GM19438 (cell line): Measurements from ENCODE around the gene NEURL3.

Experiments used
- ATAC-seq: cut with Tn5 transposase; IDR thresholded peaks from one replicate; pipeline ENCODE4 v1.9.1; 2021; ENCODE audit warnings: low read depth; ENCODE audit not compliant: unreplicated experiment

NEURL3 gene

DNA sequence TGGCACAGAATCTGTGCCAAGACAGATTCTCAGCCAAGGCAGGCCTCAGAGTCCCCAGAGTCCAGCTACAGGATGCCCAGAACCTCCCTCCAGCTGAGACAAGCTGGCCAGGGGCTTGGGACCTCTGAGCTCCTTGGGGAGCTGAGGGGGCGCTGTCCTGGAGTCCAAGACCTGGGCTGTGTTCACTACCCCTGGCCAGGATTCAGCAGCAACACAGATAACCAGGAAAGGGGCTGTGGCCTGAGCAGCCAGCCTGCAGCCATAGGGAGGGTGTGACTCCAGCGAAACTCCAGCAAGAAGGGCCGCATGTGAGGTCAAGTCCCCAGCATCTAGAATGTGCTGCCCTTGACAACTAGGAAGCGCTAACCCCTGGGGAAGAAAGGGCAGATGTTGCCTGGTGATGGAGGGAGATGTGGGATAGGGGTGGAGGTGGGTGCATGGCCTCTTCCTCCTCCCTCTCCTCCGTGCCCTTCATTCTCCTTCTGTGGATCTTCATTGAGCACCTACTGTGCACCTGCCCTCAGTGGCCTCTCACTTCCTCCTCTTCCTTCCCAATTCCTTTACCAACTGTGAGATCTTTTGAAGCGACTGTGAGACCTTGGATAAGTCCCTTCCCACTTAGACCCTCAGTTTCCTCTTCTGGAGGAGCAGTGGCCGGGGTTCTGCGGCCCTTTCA lies 23.7 kb upstream of the NEURL3 start:
- ATAC-seq = no peak

DNA sequence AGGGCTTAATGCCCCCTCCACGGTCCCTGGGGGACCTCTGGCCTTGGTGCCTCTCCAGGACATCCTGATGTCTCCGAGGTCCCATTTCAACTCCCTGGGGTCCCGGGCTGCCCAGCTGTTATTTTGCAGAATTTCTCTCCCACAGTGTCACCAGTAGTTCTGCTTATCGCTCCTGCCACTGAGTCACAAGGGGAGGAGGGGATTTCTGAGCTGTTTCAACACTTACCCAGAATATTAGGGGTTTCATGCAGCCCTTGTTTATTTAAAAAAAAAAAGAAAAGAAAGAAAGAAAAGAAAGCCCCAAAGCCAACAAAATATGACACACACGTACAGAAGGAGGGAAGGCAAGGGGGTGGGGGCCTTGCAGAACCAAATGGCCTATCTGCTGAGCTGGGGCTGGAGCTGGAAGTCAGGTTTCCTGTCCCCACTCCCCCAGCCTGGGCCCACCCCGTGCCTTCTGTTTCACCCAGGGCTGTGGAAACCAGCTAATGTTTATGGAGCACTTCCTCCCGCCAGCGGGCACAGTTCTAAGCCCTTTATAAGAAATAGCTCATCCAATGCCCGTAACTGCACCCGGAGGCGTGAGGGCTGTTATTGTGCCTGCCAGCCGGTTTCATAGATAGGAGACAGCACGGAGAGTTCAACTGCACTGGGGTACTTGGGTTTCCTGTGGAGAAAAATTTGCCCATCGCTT lies 23.0 kb upstream of the NEURL3 start:
- ATAC-seq = no peak

DNA sequence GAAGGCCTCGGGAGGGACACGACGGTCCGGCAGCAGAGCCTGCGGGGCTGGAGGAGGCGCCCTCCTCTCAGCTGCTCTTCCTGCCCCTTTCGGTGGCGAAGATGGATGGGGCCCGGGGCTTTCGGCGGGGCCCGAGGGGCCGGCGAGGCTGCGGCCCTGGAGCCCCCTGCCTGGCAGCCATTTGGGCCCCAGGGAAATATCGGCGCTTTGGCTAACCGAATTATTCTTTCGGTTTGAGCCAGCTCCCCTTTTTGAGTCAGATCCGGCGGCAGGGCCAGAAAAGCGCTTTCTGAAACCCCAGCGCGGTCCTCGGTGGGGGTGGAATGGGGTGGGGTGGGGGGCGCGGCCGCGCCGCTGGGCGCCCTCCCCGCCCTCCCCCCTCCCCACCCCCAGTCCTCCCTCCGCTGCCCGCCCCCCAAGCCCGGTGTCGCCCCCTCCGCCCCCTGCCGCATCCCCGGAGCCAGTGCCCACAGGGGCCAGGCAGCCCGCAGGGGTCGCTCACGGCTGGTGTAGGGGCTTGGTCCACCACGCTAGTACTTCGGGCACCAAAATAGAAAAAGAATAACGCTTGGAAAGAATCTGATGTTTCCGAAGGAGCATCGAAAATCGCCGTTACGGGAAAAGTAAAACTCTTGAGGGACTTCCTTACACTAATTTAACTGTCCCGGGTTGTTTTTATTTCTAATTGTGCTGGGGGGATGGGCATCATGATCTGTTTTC lies 22.3 kb upstream of the NEURL3 start:
- no peak for ATAC-seq

DNA sequence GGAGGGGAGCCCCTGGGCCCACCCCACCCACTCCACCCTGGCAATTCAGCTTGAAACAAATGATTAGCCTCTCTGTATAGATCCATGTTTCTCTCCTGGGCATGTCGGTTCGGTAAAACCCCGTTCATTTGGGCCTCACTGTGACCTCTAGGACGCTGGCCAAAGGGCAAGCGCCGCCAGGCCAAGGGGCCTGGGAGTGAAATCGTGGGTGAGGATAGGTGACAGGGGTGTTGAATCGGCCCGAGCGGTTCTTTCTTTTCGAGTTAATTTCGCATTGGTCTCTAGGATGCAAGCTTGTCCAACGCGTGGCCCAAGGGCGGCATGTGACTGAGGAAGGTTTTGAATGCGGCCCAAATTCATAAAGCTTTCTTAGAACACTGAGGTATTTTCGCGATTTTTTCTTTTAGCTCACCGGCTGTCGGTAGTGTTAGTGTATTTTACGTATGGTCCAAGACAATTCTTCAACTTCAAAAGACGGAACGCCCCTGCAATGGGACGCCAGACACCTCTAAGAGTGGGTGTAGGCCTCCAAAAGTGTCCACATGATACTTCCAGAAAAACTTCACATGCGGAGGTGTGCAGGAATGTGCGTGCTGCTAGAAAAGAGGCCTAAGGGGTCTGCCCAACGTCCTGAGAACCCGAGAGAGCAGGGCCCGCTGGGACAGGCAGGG lies 21.6 kb upstream of the NEURL3 start:
- ATAC-seq = no peak

DNA sequence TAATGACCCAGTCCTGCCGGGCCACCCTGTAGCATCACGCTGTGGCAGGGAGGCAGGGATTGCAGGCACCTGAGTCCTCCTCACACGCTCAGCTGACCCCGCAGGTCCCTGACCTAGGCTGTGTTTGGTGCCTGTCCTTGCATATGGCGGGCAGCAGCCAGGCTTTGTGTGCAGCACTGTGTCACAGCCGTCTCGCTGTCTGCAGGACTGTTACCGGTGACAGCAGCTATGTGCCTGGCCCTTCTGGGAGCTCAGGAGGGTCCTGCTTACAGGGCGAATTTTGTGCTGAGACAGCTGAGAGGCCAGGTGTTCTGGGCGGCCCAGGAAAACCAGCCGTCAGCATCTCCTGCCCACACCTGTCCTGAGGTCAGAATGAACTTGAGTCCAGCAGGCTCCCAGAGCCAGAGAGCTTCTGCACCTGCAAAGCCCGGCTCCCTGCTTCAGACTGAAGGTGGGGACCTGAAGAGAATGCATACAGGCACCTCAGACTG lies 21.0 kb upstream of the NEURL3 start:
- ATAC-seq = no peak

DNA sequence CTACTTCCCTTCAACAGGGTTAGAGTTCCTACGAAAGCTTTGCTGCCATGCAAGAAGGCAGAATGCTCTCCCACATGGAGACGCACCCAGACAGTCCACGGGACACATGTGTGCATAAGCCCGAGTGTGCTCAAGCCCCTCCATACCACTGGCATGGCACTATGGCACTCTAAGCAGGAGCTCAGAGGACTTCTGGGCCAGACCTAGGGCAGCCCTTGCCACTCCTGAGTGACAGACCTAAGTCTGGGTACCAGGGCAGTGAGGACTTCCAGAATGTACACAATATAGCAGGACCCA lies 20.0 kb upstream of the NEURL3 start:
- ATAC-seq = no peak

DNA sequence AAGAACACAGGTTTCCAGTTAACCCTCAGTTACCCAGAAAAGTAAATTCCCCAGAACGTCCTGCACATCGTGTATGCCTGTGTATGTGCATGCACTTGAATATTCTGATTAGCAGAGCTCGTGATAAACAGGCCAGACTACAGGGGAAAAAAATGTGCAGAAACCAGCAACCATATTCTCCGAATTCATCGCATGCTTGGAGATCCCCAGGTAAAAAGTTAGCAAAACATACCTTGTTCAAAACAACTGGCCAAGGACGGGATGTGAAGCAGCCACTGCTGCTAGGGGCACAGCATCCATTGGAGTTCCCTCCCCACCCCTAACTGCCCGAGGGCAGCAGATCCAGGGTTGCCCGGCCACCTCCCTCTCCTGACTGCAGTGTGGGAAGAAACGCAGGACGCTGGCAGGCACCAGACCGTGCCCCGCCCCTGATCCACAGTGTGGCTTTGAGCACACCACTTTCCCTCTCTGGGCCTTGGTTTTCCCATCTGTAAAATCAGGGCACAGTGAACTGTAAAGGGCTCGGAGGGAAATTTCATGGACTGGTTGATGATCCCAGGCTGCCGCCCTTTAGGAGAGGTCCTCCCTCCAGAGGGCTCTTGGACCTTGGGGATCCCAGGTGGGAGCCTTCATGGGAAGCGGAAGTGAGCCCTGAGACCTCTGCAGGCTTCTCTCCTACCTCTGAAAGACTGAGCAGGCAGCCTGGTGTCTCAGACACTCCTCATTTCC lies 19.5 kb upstream of the NEURL3 start:
- no peak for ATAC-seq

DNA sequence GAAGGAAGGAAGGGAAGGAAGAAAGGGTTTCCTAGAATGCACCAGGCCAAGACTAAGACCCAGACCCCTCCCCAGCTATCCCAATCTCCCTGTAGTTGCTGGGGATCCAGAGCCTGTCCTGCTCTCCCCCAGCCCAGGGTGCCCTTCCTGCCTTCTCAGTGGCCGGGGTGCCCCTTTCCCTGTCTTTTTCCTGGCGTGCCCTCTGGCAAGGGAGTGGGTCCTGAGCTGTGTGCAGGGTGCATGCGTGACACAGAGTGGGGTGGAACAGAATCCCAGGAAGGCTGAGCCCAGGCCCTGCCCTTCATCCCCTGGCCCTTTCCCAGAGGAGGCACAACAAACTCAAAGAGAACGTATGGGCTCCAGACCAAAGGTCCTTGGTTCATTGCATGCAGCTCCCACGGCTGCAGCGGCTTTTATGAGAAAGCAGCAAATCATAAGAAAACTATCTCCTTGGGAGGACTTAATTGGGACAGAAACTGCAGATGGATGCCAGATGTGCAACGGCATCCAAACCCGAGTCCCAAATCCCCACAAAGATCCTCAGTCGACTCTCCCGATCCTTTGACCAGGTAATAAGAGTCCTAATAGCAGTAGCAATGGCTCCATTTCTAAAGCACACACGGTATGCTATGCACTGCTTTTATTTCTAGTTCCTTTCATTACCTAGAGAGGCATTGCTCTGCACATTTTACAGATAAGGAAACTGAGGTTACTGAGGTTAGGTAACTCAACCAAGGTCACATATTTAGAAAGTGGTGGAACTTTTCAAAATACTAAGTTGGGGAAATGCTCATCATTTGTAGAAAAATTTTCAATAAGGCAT lies 18.7 kb upstream of the NEURL3 start:
- no peak for ATAC-seq

DNA sequence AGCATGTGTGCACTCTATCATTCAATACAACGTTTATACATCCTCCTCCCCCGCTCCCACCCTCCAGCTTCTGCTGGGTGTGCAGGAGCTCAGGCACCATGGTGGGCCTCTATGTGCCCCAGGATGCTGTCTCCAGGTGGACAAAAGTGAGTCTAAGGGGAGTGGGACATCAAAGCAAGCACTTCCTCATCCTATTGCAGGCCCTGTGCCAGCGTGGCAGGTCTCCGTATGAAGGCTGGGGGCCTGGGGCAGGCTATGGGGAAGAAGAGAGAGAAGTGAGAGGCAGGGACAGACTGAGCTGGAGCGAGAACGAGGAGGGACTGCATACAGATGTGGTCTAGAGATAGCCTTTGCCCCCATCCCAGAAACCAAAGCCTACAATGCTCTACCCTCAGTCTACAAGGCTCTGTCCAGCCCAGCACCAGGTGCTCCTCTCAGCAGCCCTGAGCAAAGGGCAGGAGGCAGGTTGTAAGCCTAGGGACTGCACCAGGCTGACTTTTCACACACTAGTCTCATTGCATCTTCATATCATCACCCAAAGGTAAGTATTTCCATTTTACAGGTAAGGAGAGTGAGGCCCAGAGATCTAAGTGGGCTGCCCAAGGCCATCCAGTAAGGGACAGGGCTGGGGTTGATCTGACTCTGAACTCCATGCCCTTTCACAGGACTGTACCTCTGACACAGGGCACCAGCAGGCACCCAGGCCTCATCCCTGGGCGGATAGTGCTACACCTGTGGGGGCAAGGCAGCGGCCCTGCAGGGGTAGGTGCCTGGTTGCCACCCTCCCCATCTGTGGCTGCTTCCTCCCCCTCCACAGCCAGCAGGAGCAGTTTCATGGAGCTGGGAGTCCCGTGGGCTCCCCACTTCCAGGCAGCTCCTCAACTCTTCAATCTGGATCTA lies 17.4 kb upstream of the NEURL3 start:
- ATAC-seq = no peak

DNA sequence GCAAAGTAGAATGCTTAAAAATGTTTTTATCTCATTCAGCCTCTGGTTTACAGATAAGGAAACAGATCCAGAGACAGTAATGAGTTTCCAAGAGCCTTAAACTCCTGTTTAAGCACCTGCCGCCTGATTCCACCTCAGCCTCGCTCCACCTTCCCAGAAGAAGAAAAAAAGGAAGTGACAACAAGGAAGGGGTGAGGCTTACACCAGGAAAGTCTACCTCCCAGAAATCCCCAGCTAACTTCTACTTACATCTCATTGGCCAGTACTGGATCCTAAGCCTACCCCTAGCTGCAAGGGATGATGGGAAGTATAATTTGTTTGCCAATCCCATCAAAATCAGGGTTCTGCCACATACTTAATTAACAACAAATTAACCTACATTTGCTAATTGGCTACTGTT lies 16.1 kb upstream of the NEURL3 start:
- ATAC-seq = no peak

DNA sequence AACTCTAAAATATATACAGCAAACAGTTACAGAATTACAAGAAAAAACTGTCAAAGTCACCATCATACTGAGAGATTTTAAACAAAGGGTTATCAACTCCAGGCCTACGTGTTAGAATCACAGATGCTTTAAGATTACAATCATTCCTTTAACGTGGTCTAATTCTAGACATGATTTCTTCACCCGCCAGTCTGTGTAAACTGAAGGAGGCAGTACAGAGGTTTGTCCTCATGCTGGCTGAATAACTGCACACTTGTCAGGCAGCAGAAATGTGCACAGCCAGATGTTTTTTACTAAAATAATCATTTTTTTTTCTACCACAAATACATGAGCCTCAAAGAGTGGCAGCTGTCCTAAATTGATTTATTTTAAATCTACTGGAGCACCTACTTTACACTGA lies 15.5 kb upstream of the NEURL3 start:
- ATAC-seq = no peak

DNA sequence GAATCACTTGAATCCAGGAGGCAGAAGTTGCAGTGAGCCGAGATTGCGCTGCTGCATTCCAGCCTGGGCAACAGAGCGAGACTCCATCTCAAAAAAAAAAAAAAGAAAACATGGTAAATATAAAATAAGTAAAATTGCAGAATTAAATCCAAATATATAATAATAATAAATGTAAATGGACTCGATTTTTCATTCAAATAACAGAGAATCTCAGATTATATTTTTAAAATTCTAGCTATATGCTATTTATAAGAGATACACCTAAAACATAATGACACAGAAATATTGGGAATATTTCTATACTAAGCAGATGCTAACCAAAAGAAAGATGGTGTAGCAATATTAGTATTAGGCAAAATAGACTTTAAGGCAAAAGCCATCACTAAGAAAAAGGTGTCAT lies 15.1 kb upstream of the NEURL3 start:
- no peak for ATAC-seq

DNA sequence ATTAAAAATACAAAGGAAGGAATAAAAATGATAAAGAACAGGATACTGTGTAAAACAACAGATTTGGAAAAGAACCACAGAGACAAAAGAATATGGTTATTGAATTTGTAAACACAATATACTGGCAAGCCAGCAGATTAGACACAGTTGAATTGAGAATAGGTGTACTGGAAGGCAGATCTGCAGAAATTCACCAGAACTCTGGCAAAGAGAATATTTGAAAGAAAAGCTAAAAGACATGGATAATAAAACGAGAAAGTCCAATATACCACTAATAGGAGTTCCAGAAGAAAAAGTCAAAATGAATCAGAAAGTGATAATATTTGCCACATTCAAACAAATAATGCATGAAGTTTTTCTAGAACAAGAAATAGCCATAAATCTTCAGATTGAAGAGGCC lies 11.9 kb upstream of the NEURL3 start:
- ATAC-seq = no peak

DNA sequence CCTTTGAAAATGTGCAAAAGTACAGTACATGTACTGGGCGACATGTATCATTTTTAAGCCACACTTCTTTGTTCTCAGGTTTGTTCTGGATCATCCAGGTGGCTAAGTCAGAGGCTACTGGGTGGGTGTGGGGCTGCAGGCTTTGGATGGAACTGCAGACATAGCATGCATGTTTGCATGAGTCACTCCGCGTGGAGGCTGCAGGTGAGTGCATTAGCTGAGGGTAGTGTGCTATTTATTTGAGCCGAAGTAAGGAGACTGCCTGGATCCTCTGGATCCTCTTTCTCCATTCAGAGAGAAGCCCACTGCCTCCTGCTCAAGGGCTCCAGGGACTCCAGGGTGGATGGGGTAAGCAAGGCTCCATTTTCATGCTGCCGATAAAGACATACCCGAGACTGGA lies 9.4 kb upstream of the NEURL3 start:
- no peak for ATAC-seq

DNA sequence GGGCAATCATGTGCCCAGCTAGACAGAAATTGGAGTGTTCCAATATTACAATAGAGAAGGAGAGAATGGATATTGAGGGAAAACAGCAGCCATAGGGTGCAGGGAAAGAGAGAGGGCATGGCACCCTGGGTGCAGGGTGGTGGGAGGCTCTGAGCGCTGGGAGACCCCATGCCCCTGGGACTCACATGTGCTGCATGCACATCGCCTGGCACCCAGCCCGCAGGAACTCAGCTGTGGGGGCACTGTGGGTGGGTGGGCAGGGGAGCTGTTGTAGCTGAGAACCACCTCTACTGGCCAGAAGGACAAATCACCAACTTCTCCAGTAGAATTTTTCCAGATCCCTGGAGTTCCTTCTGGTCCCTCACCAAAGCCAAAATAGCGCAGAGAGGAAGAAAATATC lies 7.2 kb upstream of the NEURL3 start:
- ATAC-seq = no peak

DNA sequence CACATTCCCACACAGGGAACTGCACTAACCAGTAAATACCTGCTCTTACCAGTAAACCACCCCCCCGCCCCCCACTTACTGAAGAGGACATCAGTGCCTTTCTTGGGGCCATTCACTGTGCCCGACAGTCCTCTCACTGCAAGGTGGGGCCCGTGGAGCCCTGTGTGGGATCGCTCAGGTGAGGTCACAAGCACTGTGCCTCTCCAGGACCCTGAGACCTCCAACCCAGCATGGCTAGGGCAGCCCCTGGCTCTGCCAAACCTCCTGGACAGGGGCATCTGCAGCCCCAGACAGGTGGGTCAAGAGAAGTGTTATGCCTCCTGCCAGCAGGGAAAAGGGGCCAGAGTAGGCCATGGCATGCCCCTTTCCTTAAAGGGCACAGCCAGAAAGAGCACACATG lies 6.7 kb upstream of the NEURL3 start:
- no peak for ATAC-seq

DNA sequence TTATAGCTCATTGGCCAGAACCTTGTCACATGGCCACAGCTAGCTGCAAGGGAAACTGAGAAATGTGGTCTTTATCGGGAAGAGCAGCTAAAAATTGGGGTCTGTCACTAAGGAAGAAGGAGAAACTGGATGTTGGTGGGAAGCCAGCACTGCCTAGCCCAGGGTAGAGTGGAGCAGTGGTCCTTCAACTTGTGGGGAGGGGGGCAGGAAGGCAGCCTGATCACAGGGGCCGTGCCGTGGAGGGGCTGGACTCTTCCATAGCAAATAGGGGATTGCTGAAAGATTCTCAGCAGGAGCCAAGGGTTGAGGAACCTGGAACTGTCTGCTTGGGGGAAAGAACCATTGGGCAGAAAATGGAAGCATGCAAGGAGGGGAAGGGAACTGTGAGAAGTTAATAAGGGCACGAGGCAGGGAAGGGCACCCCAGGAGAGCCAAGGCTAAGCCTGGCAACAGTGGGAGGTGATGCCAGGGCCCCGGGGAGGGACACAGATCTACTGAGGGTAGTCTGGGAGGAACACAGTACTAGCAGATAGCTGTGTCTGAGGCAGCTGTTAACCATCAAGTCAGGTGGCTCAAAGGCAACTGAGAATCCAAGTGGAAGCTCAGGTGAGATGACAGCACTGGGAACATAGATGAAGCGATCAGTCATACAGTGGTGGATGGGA lies 5.9 kb upstream of the NEURL3 start:
- no peak for ATAC-seq

DNA sequence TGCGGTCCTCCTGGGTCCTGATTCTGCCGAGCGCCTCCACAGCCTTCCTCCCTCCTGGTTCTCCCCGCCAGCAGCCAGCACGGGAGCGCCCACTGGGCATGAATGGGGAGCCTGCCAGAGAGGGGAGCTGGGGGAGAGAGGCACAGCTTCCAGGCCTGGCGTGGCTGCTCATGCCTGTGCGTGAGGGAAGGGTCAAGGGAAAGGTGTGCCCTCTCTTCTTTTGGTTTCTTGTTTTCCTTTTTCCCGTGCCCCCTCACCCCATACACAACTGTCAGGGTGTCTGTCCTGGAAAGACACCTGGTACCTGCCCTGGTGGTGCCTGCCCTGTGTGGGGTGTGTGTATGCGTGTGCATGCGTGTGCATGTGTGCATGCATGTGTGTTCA lies 4.7 kb upstream of the NEURL3 start:
- no peak for ATAC-seq
